Esophagus muscularis mucosa (tissue), 4 donors: ENCODE measurements around the gene PCED1A. TPM values are rescaled to one million over a fixed set of nuclear protein-coding genes. Genes with fewer than 3 reads are reported as not detected.

Source experiments
- DNase-seq: peaks from one replicate; pipeline ENCODE4 v3.0.0-alpha.2; 2017; ENCODE audit errors: extremely low spot score
- H3K27ac ChIP-seq, 4 donors: fragments of 200-600 bp; sonication (generic); replicated peaks in 1 of 4; 1 replicate in 3 of 4; 2 replicates in 1 of 4; pipeline ENCODE4 v1.5.1; 2016 to 2019; ENCODE audit warnings: mild to moderate bottlenecking in 1 of 4
- H3K27me3 ChIP-seq, 4 donors: fragments of 200-600 bp; sonication (generic); one replicate each; pipeline versions ENCODE4 v1.5.1 to v1.6.0; 2016 to 2019
- H3K36me3 ChIP-seq, 4 donors: fragments of 200-600 bp; sonication (generic); one replicate each; pipeline ENCODE4 v1.5.1; 2016 to 2019
- H3K4me1 ChIP-seq, 4 donors: fragments of 200-600 bp; sonication (generic); one replicate each; pipeline ENCODE4 v1.5.1; 2016 to 2019
- H3K4me3 ChIP-seq, 4 donors: fragments of 200-600 bp; sonication (generic); 1 replicate in 2 of 4; 2 replicates in 2 of 4; pipeline ENCODE4 v1.5.1; 2016 to 2019; ENCODE audit warnings: mild to moderate bottlenecking in 4 of 4, moderate library complexity in 1 of 4
- H3K9me3 ChIP-seq, 4 donors: fragments of 200-600 bp; sonication (generic); 1 replicate in 3 of 4; 2 replicates in 1 of 4; pipeline ENCODE4 v1.5.1; 2016 to 2019
- EP300 ChIP-seq: sonication (generic); formaldehyde crosslinking; IDR thresholded peaks from one replicate; pipeline ENCODE4 v1.6.1; 2017; ENCODE audit warnings: antibody characterized with exemption
- POLR2A ChIP-seq: fragments of 450-650 bp; IDR thresholded peaks from one replicate; pipeline ENCODE4 v1.6.1; 2017; ENCODE audit warnings: antibody characterized with exemption, moderate library complexity, mild to moderate bottlenecking, low read depth
- POLR2AphosphoS5 ChIP-seq, 2 donors: sonication (generic); formaldehyde crosslinking; IDR thresholded peaks; one replicate each; pipeline ENCODE4 v1.6.1; 2017; ENCODE audit warnings: antibody characterized with exemption in 2 of 2
- WGBS: methylation state at CpG from one replicate; pipeline ENCODE4 v1.1.5; 2018; 5-methylcytosine and 5-hydroxymethylcytosine counted together
- intact Hi-C: fragments of 100-400 bp; cut with DNase I; formaldehyde crosslinking; loops from one replicate; pipeline ENCODE4 v1.15.1; 2023
- total RNA-seq, 4 donors: library from RNA; depleted of rRNA; stranded (reverse); fragments of >200 nt; gene quantifications; one replicate each; pipeline versions ENCODE4 v1.1.0 to v1.2.1, GENCODE V29; 2016
- TF ChIP-seq, protein P1 (sequence below), 3 experiments: fragments of 200-600 bp in 2 of 3; fragments of 450-650 bp in 1 of 3; sonication (generic) in 2 of 3; IDR thresholded peaks; one replicate each; pipeline ENCODE4 v1.5.1; 2017 to 2019; ENCODE audit warnings: antibody characterized with exemption in 3 of 3, mild to moderate bottlenecking in 2 of 3, moderate library complexity in 1 of 3

The PCED1A gene
- total RNA-seq, 4 donors from 2014 or later = 15.1 to 24.1 (median 22.5) TPM

GRCh38 chr20:2869381-2869780 is 28.9 kb upstream of the PCED1A start:
- 92% methylated on average over 3 of the region's 3 CpGs for WGBS
- peaks cover 14 to 30% (median 28%) of the 10 kb centered on the region in 4 donors for H3K4me1 ChIP-seq
- H3K9me3 ChIP-seq = no peaks in the 10 kb centered on the region
- no peak overlapping the region for H3K27ac ChIP-seq
- DNase-seq = no peak
- intact Hi-C loops = no loop called here
- peaks cover 12 to 27% (median 25%) of the 10 kb centered on the region in 4 donors for H3K36me3 ChIP-seq
- no peak overlapping the region for H3K4me3 ChIP-seq
- peaks cover 0 to 7% (median 0%) of the 10 kb centered on the region in 4 donors for H3K27me3 ChIP-seq
- no peak for TF ChIP-seq EP300
- TF ChIP-seq, protein P1, sequence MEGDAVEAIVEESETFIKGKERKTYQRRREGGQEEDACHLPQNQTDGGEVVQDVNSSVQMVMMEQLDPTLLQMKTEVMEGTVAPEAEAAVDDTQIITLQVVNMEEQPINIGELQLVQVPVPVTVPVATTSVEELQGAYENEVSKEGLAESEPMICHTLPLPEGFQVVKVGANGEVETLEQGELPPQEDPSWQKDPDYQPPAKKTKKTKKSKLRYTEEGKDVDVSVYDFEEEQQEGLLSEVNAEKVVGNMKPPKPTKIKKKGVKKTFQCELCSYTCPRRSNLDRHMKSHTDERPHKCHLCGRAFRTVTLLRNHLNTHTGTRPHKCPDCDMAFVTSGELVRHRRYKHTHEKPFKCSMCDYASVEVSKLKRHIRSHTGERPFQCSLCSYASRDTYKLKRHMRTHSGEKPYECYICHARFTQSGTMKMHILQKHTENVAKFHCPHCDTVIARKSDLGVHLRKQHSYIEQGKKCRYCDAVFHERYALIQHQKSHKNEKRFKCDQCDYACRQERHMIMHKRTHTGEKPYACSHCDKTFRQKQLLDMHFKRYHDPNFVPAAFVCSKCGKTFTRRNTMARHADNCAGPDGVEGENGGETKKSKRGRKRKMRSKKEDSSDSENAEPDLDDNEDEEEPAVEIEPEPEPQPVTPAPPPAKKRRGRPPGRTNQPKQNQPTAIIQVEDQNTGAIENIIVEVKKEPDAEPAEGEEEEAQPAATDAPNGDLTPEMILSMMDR (IDR thresholded peaks at IDR 0.05) = no peak
- TF ChIP-seq POLR2AphosphoS5 (IDR thresholded peaks at IDR 0.05) = no peak
- TF ChIP-seq POLR2A = no peak

DNA sequence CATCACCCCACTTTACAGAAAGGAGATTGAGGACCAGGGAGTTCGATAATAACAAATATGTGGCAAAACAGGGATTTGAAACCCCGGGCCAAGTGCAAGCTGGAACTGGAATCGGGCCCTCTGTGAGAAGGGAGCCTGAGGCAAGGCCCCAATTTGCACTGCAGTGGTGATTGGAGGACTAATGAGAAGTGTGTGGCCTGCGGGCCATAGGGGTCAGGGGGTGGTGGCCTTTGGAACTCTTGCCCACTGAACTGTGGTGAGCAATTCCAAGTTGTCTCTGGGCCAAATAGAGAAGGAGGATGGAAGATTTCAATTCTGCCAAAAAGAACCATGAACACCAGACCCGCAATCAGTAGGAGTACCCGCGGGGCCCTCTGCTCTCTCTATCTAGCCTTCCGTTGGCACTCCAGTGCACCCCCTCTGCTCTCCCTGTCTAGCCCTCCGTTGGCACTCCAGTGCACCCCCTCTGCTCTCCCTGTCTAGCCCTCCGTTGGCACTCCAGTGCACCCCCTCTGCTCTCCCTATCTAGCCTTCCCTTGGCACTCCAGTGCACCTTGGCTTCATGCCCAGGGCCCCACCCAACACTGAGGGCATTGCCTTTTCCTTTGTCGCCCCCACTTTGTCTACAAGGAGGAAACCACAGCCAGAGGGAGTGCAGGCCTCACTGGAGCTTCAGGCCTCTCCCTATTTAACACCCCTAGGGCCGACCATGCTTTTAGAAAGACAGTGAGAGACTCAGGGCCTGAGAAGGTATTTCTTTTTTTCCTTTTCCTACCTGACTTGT is 26.8 kb upstream of the PCED1A start:
- Histone ChIP-seq H3K27me3 (peaks cover 0 to 3% (median 0%) of the 10 kb centered on the region in 4 donors), H3K4me3 (no peak overlapping the region), H3K27ac (no peak overlapping the region), H3K4me1 (peaks cover 9 to 19% (median 15%) of the 10 kb centered on the region in 4 donors), H3K9me3 (no peaks in the 10 kb centered on the region), H3K36me3 (peaks cover 25 to 48% (median 46%) of the 10 kb centered on the region in 4 donors)
- intact Hi-C loops = no loop called here
- no peak for DNase-seq
- no peak for TF ChIP-seq POLR2A
- no peak for TF ChIP-seq EP300
- TF ChIP-seq, protein P1 (IDR thresholded peaks at IDR 0.05) = no peak
- TF ChIP-seq POLR2AphosphoS5 (IDR thresholded peaks at IDR 0.05) = no peak
- WGBS = 73% methylated on average over 12 of the region's 12 CpGs

DNA sequence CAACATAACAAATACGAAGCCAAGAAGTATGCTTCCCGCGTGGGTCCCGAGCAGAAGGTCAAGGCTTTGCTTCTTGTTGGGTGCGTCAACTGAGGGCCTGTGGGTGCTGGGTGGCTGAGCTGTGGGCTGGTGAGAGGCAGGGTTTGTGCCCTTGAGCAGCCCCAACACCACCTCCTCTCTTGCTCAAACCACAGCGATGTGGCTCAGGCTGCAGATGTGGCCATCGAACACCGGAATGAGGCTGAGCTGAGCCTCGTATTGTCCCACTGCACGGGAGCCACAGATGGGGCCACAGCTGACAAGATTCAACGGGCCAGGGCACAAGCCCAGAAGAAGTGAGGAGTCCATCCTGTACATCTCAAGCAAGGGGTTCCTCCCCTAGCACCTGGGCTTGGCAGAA is 25.8 kb upstream of the PCED1A start:
- peaks cover 0 to 9% (median 7%) of the 10 kb centered on the region in 4 donors for H3K4me1 ChIP-seq
- H3K27me3 ChIP-seq = no peaks in the 10 kb centered on the region
- H3K36me3 ChIP-seq = peaks cover 27 to 58% (median 57%) of the 10 kb centered on the region in 4 donors
- no peak for DNase-seq
- no peak overlapping the region for H3K27ac ChIP-seq
- H3K4me3 ChIP-seq = no peak overlapping the region
- intact Hi-C loops = no loop called here
- TF ChIP-seq, protein P1 (IDR thresholded peaks at IDR 0.05) = no peak
- TF ChIP-seq EP300 = no peak
- TF ChIP-seq POLR2A = no peak
- no peak for TF ChIP-seq POLR2AphosphoS5 (IDR thresholded peaks at IDR 0.05)
- 97% methylated on average over 11 of the region's 11 CpGs for WGBS
- no peaks in the 10 kb centered on the region for H3K9me3 ChIP-seq

DNA sequence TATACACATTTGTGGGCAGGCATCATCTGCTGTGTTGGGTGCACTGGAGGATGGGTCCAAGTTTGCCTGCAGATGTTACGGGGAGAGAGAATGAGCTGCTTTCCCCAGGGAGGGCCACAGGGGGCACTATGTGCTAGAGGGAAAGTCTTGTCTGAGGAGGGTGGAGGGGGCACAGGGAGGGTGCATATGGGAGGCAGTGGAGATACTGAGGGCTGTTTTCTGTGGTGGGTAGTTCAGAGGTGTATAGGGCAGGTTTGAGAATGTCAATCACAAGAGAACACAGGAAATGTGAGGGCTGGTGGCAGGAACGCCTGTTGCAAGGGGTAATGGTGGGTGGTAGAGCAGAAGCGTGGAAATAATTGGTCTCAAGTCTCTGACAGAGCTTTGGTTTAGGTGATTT is 25.2 kb upstream of the PCED1A start:
- Histone ChIP-seq H3K27me3 (no peaks in the 10 kb centered on the region), H3K9me3 (no peaks in the 10 kb centered on the region), H3K4me3 (no peak overlapping the region), H3K27ac (no peak overlapping the region), H3K4me1 (peaks cover 0 to 3% (median 3%) of the 10 kb centered on the region in 4 donors), H3K36me3 (peaks cover 33 to 64% (median 63%) of the 10 kb centered on the region in 4 donors)
- TF ChIP-seq EP300 = no peak
- TF ChIP-seq, protein P1 (IDR thresholded peaks at IDR 0.05) = no peak
- no peak for TF ChIP-seq POLR2A
- no peak for TF ChIP-seq POLR2AphosphoS5 (IDR thresholded peaks at IDR 0.05)
- no peak for DNase-seq
- intact Hi-C loops = no loop called here
- 78% methylated on average over 3 of the region's 3 CpGs for WGBS
